GM18511 (cell line): Measurements from ENCODE around the gene ANKRD42.
"Not testable (repeated sequence)": the region's sequence is repeated elsewhere in the genome, so short reads cannot be mapped to it uniquely, and the experiment has no call there.

ENCODE experiments used
- ATAC-seq: cut with Tn5 transposase; IDR thresholded peaks from one replicate; pipeline ENCODE4 v1.9.1; 2021; ENCODE audit warnings: mild to moderate bottlenecking, moderate library complexity; ENCODE audit not compliant: unreplicated experiment

Gene ANKRD42

DNA sequence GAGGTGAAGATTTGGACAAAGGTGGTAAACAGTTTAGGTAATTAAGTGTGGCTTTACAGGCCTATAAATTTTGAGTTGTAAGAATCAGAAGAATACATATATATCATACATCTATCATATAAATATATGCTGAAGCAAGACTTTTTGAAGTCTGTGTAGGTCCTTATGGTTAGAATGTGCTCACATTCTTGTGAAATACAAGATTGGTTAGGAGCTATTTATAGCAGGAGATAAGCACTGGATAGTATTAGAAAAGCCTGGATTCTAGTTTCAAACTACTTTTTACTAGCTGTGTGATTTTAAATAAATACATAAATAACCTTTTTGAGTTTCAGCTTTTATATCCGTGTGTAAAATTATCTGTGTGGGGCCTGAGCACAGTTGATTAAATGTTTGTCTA, 42.3 kb downstream of the ANKRD42 start:
- ATAC-seq, result no peak

DNA sequence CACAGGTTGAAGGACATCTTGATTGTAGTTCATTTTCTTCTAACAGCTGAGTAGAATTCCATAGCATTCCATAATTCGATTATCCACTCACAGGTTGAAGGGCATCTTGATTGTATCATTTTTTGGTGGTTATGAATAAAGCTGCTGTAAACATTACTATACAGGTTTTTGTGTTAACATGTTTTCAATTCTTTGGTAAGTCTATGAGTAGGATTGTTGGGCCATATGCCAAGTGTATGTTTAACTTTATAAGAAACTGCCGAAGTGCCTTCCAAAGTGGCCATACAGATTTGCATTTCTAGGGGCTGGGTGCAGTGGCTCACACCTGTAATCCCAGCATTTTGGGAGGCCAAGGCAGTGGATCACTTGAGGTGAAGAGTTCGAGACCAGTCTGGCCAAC, 44.6 kb downstream of the ANKRD42 start:
- ATAC-seq, result no peak

- peak; percentile 83 for ATAC-seq
These were observed 47.9 kb downstream of the ANKRD42 start for GRCh38 chr11:83241291-83241946.

GRCh38 chr11:83249445-83249844, 55.9 kb downstream of the ANKRD42 start:
- ATAC-seq, result no peak

GRCh38 chr11:83249972-83250593, 56.6 kb downstream of the ANKRD42 start:
- ATAC-seq, result peak; percentile 85

GRCh38 chr11:83252266-83252665, 58.8 kb downstream of the ANKRD42 start:
- ATAC-seq, result no peak

DNA sequence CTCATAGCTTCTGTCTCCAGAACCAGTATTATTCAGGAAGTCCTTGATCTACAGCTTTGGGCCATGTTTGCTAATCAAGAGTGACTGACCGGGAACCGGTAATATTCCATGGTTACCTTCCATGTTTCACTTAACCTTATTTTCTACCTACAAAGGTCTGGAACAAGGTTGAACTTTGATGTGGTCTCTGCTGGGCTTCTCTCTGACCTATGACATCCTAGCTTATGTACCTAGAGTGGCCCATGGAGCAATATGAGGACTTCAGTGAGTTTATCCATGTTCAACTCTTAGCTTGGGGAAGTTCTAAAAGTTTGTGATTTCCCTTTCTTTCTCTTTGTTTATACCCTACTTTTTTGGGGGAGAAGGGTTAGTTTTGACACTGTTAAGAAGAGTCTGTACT, 59.4 kb downstream of the ANKRD42 start:
- no peak for ATAC-seq

- no peak for ATAC-seq
These were observed 61.9 kb downstream of the ANKRD42 start for GRCh38 chr11:83255366-83255765.

GRCh38 chr11:83256602-83257340, 63.3 kb downstream of the ANKRD42 start:
- no peak for ATAC-seq

DNA sequence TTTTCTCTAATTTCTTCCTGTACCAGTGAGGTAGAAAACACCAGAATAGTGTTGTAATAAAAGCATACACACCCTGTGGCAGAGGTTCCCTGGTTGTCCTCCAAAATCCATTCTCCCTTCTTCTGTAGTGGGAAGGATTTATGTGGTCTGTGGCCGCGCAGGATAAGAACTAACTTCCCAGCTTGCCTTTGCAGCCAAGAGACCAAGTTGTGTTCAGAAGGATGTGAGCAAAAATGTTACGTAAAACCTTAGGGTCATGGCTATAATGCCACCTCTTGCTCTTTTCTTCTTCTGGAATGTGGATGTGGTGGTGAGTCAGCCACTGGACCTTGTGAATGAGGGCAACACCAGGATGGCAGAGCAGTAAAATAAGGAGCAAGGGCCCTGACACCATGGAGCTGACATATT, 64.3 kb downstream of the ANKRD42 start:
- no peak for ATAC-seq

- no peak for ATAC-seq
These were observed 66.0 kb downstream of the ANKRD42 start for GRCh38 chr11:83259559-83259958.

DNA sequence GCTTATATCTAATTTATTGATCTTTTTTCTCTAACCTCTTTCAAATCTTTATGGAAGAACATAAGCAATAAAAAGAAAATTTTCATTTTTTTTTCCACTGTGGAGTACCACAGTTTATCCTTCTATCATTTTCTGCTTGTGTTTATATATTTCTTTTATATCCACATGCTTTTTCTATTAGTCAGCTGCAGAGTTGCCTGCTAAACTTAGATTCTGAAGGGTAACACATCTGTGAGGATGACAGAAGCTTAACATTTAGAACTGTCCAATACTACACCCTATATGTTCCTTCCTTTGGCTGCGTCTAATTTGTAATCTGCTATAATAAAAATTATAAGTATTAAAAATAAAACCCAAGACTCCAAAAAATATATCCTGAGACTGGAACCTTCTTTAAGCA, 71.8 kb downstream of the ANKRD42 start:
- no peak for ATAC-seq

DNA sequence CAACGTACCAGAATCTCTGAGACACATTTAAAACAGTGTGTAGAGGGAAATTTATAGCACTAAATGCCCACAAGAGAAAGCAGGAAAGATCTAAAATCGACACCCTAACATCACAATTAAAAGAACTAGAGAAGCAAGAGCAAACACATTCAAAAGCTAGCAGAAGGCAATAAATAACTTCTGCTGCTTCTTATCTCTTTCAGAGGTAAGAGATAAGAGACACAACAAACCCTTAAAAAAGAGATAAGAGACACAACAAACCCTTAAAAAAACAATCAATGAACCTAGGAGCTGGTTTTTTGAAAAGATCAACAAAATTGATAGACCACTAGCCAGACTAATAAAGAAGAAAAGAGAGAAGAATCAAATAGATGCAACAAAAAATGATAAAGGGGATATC, 75.6 kb downstream of the ANKRD42 start:
- not testable (repeated sequence) for ATAC-seq

- ATAC-seq, result not testable (repeated sequence)
These were observed 78.2 kb downstream of the ANKRD42 start for GRCh38 chr11:83271734-83272133.

- ATAC-seq, result no peak
These were observed 79.1 kb downstream of the ANKRD42 start for GRCh38 chr11:83272627-83273026.

- no peak for ATAC-seq
These were observed 82.6 kb downstream of the ANKRD42 start for GRCh38 chr11:83275888-83276641.

- no peak for ATAC-seq
These were observed 84.8 kb downstream of the ANKRD42 start for GRCh38 chr11:83278351-83278750.

DNA sequence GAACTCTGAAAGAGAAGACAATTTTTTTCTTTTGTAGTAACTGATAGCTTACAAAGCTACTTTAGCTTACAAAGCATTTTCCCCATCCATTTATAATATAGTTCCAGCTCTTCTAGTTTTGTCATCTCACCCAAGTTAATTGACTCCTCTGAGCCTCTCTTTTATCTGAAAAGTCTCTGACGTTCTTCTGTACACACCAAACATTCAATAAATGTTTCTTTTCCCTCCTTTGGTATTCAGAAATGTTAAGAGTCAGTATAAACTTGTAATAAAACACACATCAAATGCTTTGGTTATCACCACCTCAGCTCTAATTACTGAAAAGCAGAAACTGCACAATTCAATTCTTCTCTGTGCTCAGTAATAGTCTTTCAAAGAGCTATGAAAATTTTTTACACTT, 86.7 kb downstream of the ANKRD42 start:
- ATAC-seq, result no peak

GRCh38 chr11:83282084-83282716, 88.7 kb downstream of the ANKRD42 start:
- no peak for ATAC-seq

DNA sequence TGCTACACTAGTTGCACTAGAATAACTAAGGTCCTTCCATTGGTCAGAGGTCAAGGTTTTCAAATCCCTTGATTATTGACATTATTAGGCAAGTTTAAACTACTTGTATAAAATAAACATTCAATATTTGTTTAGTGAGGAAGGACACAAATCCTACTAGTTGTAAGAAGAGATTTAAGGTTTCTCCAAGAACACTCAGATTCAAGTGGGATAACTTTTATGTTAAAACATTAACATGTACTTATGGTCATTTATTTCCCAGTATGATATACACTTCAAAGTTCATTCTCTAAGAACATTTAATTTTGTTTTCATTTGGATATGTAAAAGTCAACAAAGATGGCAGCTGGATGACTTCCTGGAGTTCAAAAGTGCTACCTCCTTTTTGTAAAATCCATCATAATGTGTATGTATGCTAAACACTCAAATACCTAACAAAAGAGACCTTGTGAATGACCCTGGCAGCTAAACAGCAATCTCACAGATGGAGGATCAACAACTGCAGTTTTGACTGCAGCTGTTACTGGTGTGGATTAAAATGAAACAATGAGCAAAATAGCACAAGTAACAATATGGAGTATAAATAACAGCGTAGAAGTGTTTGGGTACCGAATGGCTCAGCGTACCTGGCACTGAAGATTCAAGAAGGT, 91.1 kb downstream of the ANKRD42 start:
- no peak for ATAC-seq
